ENCODE measurements around the gene FAM24B.

- TF ChIP-seq POLR2A (IDR thresholded peaks at IDR 0.05): no peak
- TF ChIP-seq, protein P1, sequence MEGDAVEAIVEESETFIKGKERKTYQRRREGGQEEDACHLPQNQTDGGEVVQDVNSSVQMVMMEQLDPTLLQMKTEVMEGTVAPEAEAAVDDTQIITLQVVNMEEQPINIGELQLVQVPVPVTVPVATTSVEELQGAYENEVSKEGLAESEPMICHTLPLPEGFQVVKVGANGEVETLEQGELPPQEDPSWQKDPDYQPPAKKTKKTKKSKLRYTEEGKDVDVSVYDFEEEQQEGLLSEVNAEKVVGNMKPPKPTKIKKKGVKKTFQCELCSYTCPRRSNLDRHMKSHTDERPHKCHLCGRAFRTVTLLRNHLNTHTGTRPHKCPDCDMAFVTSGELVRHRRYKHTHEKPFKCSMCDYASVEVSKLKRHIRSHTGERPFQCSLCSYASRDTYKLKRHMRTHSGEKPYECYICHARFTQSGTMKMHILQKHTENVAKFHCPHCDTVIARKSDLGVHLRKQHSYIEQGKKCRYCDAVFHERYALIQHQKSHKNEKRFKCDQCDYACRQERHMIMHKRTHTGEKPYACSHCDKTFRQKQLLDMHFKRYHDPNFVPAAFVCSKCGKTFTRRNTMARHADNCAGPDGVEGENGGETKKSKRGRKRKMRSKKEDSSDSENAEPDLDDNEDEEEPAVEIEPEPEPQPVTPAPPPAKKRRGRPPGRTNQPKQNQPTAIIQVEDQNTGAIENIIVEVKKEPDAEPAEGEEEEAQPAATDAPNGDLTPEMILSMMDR (IDR thresholded peaks at IDR 0.05): no peak
Measured at GRCh38 chr10:122876467-122876855, 2.9 kb downstream of the FAM24B start.

All from right lobe of liver (tissue), 4 donors.